WERI-Rb-1 (cell line): Measurements from ENCODE around the gene CTNNA1.

ENCODE experiments used
- DNase-seq: peaks from one replicate; pipeline ENCODE4 v3.0.0-alpha.2; 2020
- H3K27ac ChIP-seq: fragments of 250-450 bp; sonication (Bioruptor Pico); 2 replicates; pipeline ENCODE4 v1.5.1; 2020; ENCODE audit warnings: mild to moderate bottlenecking, moderate library complexity
- H3K27me3 ChIP-seq: fragments of 250-450 bp; sonication (Bioruptor Pico); 2 replicates; pipeline ENCODE4 v1.5.1; 2021; ENCODE audit warnings: mild to moderate bottlenecking, low read depth, moderate library complexity; ENCODE audit not compliant: insufficient read depth, severe bottlenecking
- H3K36me3 ChIP-seq: fragments of 250-450 bp; sonication (Bioruptor Pico); 2 replicates; pipeline ENCODE4 v1.5.1; 2020; ENCODE audit warnings: mild to moderate bottlenecking, moderate library complexity
- H3K4me3 ChIP-seq: 2 replicates; pipeline ENCODE4 v1.5.1; 2011; ENCODE audit warnings: low read depth, mild to moderate bottlenecking, control low read depth, low read length
- H3K9me3 ChIP-seq: fragments of 250-450 bp; sonication (Bioruptor Pico); 2 replicates; pipeline ENCODE4 v1.5.1; 2021; ENCODE audit warnings: mild to moderate bottlenecking, moderate library complexity; ENCODE audit not compliant: severe bottlenecking
- CTCF ChIP-seq: IDR thresholded peaks from 2 replicates; pipeline ENCODE4 v1.5.1; 2011; ENCODE audit warnings: low read depth, mild to moderate bottlenecking, control low read depth, inconsistent platforms, low read length

The CTNNA1 gene

GRCh38 chr5:138736293-138736692, 16.9 kb upstream of the CTNNA1 start:
- Histone ChIP-seq H3K36me3 (no peaks in the 10 kb centered on the region), H3K9me3 (no peaks in the 10 kb centered on the region), H3K27me3 (no peaks in the 10 kb centered on the region), H3K4me3 (no peak overlapping the region), H3K27ac (no peak overlapping the region)
- TF ChIP-seq CTCF = no peak
- DNase-seq = no peak

- H3K27ac ChIP-seq = no peak overlapping the region
- no peak overlapping the region for H3K4me3 ChIP-seq
- no peaks in the 10 kb centered on the region for H3K36me3 ChIP-seq
- no peak for DNase-seq
- H3K27me3 ChIP-seq = no peaks in the 10 kb centered on the region
- H3K9me3 ChIP-seq = no peaks in the 10 kb centered on the region
- no peak for TF ChIP-seq CTCF
Measured at GRCh38 chr5:138737494-138738265, 15.5 kb upstream of the CTNNA1 start.

GRCh38 chr5:138738399-138738798, 14.8 kb upstream of the CTNNA1 start:
- no peak for DNase-seq
- TF ChIP-seq CTCF = no peak
- Histone ChIP-seq H3K27ac (no peak overlapping the region), H3K9me3 (no peaks in the 10 kb centered on the region), H3K4me3 (no peak overlapping the region), H3K36me3 (no peaks in the 10 kb centered on the region), H3K27me3 (no peaks in the 10 kb centered on the region)

GRCh38 chr5:138739938-138740337, 13.3 kb upstream of the CTNNA1 start:
- no peak for DNase-seq
- Histone ChIP-seq H3K36me3 (no peaks in the 10 kb centered on the region), H3K4me3 (no peak overlapping the region), H3K27ac (no peak overlapping the region), H3K9me3 (no peaks in the 10 kb centered on the region), H3K27me3 (no peaks in the 10 kb centered on the region)
- TF ChIP-seq CTCF = no peak

- no peaks in the 10 kb centered on the region for H3K36me3 ChIP-seq
- DNase-seq = peak; percentile 73
- no peak overlapping the region for H3K27ac ChIP-seq
- H3K4me3 ChIP-seq = no peak overlapping the region
- peak; percentile 37; the same call in 1 of the 2 replicates for TF ChIP-seq CTCF
- no peaks in the 10 kb centered on the region for H3K27me3 ChIP-seq
- H3K9me3 ChIP-seq = no peaks in the 10 kb centered on the region
Measured at GRCh38 chr5:138743484-138743883, 9.7 kb upstream of the CTNNA1 start.

- TF ChIP-seq CTCF = no peak
- no peaks in the 10 kb centered on the region for H3K36me3 ChIP-seq
- DNase-seq = no peak
- H3K9me3 ChIP-seq = no peaks in the 10 kb centered on the region
- no peaks in the 10 kb centered on the region for H3K27me3 ChIP-seq
- H3K27ac ChIP-seq = no peak overlapping the region
- H3K4me3 ChIP-seq = no peak overlapping the region
Measured at GRCh38 chr5:138745268-138745667, 8.0 kb upstream of the CTNNA1 start.
